ENCODE measurements around the gene TAPT1.

The TAPT1 gene

DNA sequence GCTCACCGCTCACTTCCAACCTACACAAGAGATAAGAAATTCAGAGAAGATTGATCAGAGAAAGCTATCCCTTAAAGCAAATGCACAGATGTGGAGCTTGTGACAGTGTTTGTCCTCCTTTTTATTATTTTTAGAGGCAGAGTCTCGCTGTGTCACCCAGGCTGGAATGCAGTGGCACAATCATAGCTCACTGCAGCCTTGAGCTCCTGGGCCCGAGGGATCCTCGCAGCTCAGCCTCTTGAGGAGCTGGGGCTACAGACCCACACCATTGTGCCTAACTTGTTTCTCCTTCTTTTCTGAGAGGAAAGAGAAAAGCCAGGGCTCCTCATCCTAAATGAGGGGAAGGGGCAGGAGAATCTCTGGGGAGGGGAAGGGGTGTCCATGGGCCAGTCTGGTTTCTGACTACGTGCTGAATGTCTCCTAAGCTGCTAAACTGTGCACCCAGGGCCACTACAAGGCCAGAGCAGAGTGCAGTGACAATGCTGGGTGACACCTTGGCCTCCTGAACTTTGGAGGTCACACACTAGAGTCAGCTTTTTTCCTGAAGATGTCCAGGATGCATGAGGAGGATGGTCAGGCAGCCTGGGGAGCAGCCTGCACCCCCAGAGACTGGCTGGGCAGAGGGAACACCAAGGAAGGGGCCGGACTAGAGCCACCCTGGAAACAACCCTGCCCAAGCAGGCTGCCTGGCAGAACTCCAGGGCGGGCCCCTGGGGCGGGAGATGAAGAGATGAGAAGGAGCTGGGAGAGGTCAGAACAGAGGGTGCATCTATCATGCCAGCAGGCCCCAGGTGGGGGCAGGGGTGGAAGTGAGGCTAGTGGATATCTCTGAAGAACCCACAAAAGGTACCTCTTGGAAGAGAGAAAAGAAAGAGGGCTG is 87.0 kb downstream of the TAPT1 start:
- no peak for DNase-seq (ENCODE audit: low read depth in 2 of 2)

DNA sequence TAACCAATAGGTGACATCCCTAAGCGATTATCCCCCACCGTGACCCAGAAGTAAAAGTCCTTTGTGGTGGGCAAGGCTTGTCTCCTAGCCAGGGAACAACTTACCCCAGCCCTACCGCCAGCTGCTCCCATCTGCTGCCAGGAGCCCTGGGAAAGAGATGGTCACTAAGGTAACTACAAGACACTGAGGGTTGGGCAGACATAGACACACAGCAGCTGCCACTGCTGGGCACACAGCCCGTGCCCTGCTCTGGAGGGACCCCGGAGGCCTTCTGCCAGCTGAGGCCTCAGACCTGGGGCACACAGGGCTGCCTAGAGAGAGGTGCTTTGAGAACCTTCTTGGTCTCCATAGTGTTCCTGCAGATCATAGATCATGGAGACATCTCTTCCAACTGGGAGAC is 89.4 kb downstream of the TAPT1 start:
- DNase-seq (ENCODE audit: low read depth in 2 of 2): no peak

DNA sequence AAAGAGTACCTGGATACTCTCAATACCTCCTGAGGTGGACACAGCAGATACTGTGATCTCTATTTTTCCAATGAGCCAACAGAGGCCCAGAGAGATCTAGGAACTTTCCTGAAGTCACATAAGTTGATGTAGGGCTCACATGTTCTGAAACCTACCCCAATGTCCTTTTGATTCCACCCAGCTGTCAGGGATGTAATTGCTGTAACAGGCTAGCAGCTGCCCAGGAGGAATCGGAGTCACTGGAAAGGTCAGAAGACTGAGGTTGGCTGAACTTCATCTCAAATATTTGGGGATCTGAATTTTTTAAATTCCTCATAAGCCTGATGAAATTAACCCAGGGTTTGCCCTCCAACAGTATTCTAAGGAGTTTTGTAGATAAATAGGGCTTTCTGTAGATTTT is 90.0 kb downstream of the TAPT1 start:
- no peak for DNase-seq (ENCODE audit: low read depth in 2 of 2)

DNA sequence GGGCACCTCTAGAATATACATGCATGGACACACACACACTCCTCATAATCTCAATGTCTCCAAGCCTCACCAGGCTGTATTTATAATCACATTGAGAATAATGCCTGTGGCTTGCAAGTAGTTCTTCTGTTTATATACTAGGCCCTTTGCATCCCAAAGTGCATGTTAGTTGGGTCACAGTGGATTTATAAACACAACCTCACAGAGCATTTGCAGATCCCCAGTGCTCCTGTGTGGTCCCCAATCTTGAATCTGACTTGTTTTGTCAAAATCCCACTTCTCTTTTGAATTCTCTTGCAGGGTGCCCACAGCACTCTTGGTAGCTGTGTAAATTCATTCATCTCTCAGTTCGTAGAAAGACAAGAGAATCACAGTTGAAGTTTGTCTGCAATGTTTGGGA is 92.9 kb downstream of the TAPT1 start:
- DNase-seq (ENCODE audit: low read depth in 2 of 2): no peak

GRCh38 chr4:16131293-16131692 is 95.0 kb downstream of the TAPT1 start:
- DNase-seq (ENCODE audit: low read depth in 2 of 2): no peak

DNA sequence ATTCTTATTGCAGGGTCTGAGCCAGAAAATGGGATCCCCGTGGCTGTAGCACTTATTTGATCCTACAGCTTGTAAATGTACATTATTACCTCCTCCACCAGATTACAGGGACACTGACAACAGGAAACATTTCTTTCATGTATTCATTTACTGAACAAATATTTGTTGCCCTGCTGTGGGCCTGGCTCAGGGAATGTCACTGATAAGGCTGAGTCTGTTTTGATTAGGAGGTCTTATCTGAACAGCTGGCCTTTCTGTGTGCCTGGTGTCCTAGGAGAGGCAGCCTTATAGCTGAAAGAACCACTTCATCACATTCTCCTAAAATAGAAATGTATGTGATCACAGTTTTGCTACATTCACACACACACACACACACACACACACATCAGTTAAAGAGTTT is 96.9 kb downstream of the TAPT1 start:
- no peak for DNase-seq (ENCODE audit: low read depth in 2 of 2)

DNA sequence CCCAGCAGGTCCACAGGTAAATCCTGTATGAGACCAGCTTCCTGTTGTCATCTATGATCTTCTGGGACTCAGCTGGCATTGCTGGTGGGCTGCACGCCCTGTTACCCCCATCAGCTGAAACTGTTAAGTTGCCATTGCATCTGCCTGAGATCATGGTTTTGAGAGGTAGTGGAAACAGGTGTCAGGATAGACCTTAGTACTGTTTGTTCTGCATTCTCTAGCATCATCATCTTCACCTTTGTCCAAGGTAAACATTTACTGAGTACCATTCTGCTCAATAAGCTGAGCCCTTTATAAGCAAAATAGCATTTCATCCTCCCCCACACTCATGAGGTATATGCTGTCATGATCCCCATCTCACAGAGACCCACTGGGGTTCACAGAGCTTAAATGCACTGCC is 99.6 kb downstream of the TAPT1 start:
- DNase-seq (ENCODE audit: low read depth in 2 of 2): no peak

DNA sequence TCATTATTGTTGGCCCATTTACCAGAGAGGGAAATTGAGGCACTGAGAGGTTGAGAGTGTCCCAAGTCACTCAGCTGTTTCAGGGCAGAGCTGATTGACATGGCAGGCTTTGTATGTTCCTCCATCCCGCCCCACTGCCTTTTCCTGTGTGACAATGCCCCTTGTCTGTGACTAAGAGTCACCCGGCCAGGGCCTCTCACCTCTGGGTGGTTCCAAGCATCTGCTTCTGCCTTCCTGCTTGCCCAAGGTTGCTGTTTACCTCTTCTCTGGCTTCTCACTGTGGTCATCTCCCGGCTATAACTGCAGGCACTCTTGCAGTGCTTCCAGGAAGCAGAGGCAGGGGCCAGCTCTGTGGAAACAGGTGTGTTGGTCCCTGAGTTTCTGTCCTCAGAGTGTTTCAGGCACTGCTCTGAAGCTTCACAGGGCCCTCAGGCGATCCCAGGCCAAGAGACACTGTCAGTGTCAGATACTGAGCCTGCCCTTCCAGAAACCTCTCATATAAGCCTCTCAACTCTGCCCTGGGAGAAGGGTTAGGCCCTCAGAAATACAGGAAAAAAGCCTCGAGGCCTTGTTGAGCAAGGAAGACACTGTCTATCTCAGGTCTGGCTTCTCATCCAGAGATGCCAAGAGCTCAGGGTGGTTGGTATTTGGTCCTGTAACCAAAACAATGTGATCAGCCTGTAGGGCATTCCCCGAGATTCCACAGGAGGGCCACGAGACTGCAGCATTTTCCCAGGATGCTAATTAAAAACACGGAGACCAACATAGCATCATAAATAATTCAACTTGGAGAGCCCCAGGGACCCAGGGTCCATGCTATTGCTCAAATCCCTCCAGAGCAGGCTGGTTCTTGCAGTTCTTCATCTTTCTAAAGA is 100.5 kb downstream of the TAPT1 start:
- DNase-seq (ENCODE audit: low read depth in 2 of 2): no peak

GRCh38 chr4:16124232-16124631 is 102.0 kb downstream of the TAPT1 start:
- DNase-seq (ENCODE audit: low read depth in 2 of 2): no peak

GRCh38 chr4:16123356-16124084 is 102.8 kb downstream of the TAPT1 start:
- no peak for DNase-seq (ENCODE audit: low read depth in 2 of 2)

DNA sequence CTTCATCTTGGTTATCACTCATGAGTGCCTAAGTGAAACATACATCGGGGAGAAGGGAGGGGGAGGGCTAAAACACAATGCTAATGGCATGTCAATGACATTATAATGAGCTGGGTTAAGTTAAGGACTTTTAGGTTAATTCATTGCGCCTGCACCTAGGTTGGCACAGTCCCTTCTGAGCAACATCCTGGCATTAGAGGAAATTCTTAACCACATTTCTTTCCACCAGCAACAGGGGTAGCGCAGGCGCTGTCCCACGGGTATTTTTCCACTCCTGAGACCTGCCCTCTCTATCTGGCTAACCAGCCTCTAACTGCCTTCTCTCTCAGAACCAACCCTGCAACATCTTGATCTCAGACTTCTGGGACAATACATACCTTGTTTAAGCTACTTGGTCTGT is 103.5 kb downstream of the TAPT1 start:
- DNase-seq (ENCODE audit: low read depth in 2 of 2): peak in 1 of 2 donors; percentile 5

DNA sequence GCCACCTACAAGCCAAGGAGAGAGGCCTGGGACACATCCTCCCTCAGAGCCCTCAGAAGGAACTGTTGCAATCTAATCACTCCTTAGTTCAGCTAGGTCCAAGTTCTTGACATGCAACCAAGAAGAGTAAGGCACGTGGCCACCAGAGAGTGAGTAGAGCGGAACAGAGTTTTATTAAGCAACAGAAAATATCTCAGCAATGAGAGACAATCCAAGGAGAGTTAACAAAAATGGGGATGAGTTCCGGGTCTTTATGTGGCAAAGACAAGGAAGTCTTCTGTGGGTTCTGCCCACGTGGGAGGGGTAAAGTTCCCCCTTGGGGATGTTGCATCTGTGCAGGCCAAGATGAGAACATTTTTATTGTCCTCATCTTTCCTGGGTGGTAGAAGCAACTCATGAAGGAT is 104.0 kb downstream of the TAPT1 start:
- DNase-seq (ENCODE audit: low read depth in 2 of 2): no peak

- no peak for DNase-seq (ENCODE audit: low read depth in 2 of 2)
Measured at GRCh38 chr4:16120720-16121119, 105.6 kb downstream of the TAPT1 start.

DNA sequence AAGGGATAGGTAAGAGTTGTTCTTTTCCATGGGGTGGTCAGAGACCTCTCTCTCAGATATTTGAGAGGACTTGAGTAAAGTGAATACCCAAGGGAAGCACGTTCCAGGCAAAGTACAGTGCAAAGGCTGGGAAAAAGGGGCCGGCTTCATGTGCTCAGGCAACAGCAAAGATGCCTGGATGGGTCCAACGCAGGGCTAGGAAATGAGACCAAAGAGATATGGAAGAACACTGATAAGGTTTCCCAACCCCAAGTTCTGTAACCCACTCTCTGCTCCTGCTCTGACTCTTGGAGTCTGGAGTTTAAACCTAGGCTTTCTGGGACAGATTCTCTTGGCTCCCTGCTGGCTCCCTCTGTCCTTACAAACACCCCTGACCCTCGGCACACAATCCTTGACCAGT is 106.3 kb downstream of the TAPT1 start:
- no peak for DNase-seq (ENCODE audit: low read depth in 2 of 2)

DNA sequence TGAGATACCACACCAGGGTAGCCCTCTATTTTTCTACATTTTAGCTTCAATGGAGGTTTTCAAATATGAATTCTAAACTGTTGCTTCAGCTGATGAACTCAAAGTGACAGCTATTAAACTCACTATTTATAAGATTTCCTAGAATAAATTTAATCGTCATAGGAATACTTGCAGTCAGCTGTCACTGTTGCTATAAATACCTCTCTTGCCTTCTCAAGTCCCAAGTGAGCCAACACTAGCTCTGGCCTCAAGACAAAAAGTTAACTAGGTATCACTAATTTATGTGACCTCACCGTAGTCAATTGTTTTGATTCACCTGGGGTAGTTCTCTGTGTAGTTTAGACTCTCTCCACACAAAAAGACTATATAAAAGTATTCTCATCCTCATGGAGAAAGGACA is 108.2 kb downstream of the TAPT1 start:
- DNase-seq (ENCODE audit: low read depth in 2 of 2): no peak

DNA sequence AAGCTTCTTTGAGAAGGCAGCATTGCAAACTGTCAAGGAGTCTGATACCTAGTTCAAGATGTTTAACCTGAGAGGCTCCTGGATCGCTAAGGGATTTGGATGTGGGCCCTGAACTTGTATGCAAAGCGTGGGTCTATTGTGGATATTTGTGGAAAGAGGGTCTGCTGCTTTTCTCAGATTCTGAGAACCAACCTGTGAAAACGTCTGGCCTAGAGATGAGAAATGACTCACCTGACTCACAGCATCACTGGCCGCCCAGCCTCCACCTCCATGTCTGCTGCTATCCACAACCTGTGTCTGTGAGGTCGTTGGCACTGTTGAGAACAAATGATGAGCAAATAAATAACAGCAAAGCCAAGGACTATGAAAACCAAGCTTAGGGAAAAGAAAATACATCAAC is 109.1 kb downstream of the TAPT1 start:
- no peak for DNase-seq (ENCODE audit: low read depth in 2 of 2)

GRCh38 chr4:16116493-16116990 is 109.7 kb downstream of the TAPT1 start:
- no peak for DNase-seq (ENCODE audit: low read depth in 2 of 2)

- no peak for DNase-seq (ENCODE audit: low read depth in 2 of 2)
Measured at GRCh38 chr4:16116019-16116418, 110.3 kb downstream of the TAPT1 start.

DNA sequence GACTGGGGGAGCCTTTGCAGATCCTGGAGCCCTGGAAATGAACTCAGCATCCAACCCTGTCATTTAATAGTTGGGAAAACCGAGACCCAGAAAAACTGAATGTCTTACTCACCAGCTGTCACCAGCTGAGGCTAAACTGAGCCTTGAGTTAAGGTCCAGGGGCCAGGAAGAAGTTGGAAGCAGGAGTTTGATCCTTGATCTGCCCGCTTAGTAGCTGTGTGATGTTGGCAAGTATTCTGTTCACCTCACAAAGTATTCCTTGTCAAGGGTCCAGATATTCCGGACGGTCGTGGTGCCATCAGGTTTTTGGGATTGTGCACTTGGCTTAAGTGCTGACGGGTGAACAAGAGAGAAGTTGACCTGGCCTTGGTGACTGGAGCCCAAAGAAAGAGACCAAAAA is 111.7 kb downstream of the TAPT1 start:
- DNase-seq (ENCODE audit: low read depth in 2 of 2): no peak

DNA sequence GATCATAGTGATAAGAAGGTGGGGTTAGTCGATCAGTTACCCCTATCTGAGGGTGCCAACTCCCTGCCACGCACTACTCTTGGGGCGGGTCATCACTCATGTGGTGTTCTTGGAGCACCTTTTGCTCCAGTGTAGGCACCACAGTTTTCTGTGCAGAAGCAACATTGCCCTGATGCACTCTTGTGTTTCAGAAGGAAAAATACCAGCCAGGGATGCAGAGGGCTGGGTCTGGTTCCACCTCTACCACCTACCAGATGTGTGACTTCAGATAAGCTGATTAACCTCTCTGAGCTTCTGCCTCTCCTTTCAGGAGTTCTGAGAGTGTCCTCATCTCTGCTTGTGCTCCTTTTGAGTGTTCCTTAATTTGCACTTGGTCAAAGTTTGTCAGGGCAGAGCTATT is 112.5 kb downstream of the TAPT1 start:
- DNase-seq (ENCODE audit: low read depth in 2 of 2): no peak

- DNase-seq (ENCODE audit: low read depth in 2 of 2): no peak
Measured at GRCh38 chr4:16111533-16111932, 114.7 kb downstream of the TAPT1 start.

- no peak for DNase-seq (ENCODE audit: low read depth in 2 of 2)
Measured at GRCh38 chr4:16110661-16111290, 115.5 kb downstream of the TAPT1 start.
